Endodermal cell (in vitro differentiated cells): ENCODE measurements around the gene CRKL. TPM values are rescaled to one million over a fixed set of nuclear protein-coding genes. Genes with fewer than 3 reads are reported as not detected.
A peak's percentile ranks its signal among the peaks of the same experiment; 100 is the strongest.
"Not testable (repeated sequence)": the region's sequence is repeated elsewhere in the genome, so short reads cannot be mapped to it uniquely, and the experiment has no call there.

ENCODE experiments used
- DNase-seq: peaks from one replicate; pipeline ENCODE4 v3.0.0-alpha.2; 2017
- H3K27ac ChIP-seq: 2 replicates; pipeline ENCODE4 v1.5.1; 2013; ENCODE audit warnings: mild to moderate bottlenecking, low read depth, low read length, moderate library complexity
- H3K27me3 ChIP-seq: 2 replicates; pipeline ENCODE4 v1.6.1; 2013; ENCODE audit warnings: mild to moderate bottlenecking, low read length, moderate library complexity; ENCODE audit not compliant: insufficient read depth, control insufficient read depth, poor library complexity, severe bottlenecking
- H3K36me3 ChIP-seq: 2 replicates; pipeline ENCODE4 v1.7.0; 2013; ENCODE audit warnings: mild to moderate bottlenecking, low read length, moderate library complexity; ENCODE audit not compliant: control insufficient read depth, insufficient read depth
- H3K4me1 ChIP-seq: one replicate; pipeline ENCODE4 v1.7.0; 2013; ENCODE audit warnings: low read length; ENCODE audit not compliant: control insufficient read depth, insufficient read depth
- H3K4me3 ChIP-seq: 2 replicates; pipeline ENCODE4 v1.5.1; 2013; ENCODE audit warnings: mild to moderate bottlenecking, low read length, moderate library complexity
- H3K9ac ChIP-seq: 2 replicates; pipeline ENCODE4 v1.6.1; 2013; ENCODE audit warnings: mild to moderate bottlenecking, low read length, moderate library complexity; ENCODE audit not compliant: poor library complexity, severe bottlenecking; ENCODE audit errors: extremely low read depth
- H3K9me3 ChIP-seq: 2 replicates; pipeline ENCODE4 v1.6.1; 2013; ENCODE audit warnings: mild to moderate bottlenecking, low read length, moderate library complexity; ENCODE audit not compliant: control insufficient read depth
- H3K27ac Mint-ChIP-seq: 2 replicates; pipeline ENCODE4 v1.8.0; 2020; ENCODE audit warnings: mixed read lengths
- H3K27me3 Mint-ChIP-seq: 2 replicates; pipeline ENCODE4 v1.8.0; 2021; ENCODE audit warnings: mild to moderate bottlenecking, mixed read lengths; ENCODE audit not compliant: insufficient read depth
- H3K36me3 Mint-ChIP-seq: 2 replicates; pipeline ENCODE4 v1.8.0; 2020; ENCODE audit warnings: low read depth, mixed read lengths
- H3K4me1 Mint-ChIP-seq: 2 replicates; pipeline ENCODE4 v1.8.0; 2020; ENCODE audit warnings: mixed read lengths
- H3K4me3 Mint-ChIP-seq: 2 replicates; pipeline ENCODE4 v1.8.0; 2020; ENCODE audit warnings: mild to moderate bottlenecking, moderate library complexity, mixed read lengths
- H3K9me3 Mint-ChIP-seq: 2 replicates; pipeline ENCODE4 v1.8.0; 2020; ENCODE audit warnings: mild to moderate bottlenecking, mixed read lengths
- WGBS, 2 experiments: methylation state at CpG; one replicate each; pipeline versions ENCODE4 v1.1.5 to v1.1.7; 2013; ENCODE audit warnings: missing lambda C conversion rate in 2 of 2, mixed read lengths in 1 of 2; ENCODE audit not compliant: insufficient coverage in 1 of 2, insufficient read length in 1 of 2; 5-methylcytosine and 5-hydroxymethylcytosine counted together
- total RNA-seq, 2 donors: library from RNA; stranded (reverse); fragmentation: NEBNext Ultra II Directional in 1 of 2; extraction: Animal tissue kit (Norgen Biotek cat#: 25700) in 1 of 2; gene quantifications; 2 replicates in 1 of 2; 3 replicates in 1 of 2; pipeline ENCODE4 v1.2.1, GENCODE V29; 2021
- TF ChIP-seq, protein P1 (sequence below): fragments of 200-600 bp; sonication (generic); conservative IDR thresholded peaks from 2 replicates; pipeline ENCODE4 v1.5.0; 2021; ENCODE audit warnings: antibody characterized with exemption, mild to moderate bottlenecking

CRKL gene
- total RNA-seq, 2 donors from 2014 or later = 89.5 to 104 TPM

DNA sequence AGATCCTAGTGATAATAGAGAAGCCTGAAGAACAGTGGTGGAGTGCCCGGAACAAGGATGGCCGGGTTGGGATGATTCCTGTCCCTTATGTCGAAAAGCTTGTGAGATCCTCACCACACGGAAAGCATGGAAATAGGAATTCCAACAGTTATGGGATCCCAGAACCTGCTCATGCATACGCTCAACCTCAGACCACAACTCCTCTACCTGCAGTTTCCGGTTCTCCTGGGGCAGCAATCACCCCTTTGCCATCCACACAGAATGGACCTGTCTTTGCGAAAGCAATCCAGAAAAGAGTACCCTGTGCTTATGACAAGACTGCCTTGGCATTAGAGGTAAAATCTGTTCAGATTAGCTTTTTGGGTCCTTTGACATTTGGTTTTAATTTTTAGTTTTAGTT, 16.7 kb downstream of the CRKL start:
- H3K4me1 ChIP-seq = no peaks in the 10 kb centered on the region
- H3K4me1 Mint-ChIP-seq = peaks cover 14% of the 10 kb centered on the region
- no peaks in the 10 kb centered on the region for H3K9me3 Mint-ChIP-seq
- H3K27me3 Mint-ChIP-seq = no peaks in the 10 kb centered on the region
- no peaks in the 10 kb centered on the region for H3K27me3 ChIP-seq
- peak; percentile 7 for DNase-seq
- no peak overlapping the region for H3K9ac ChIP-seq
- peaks cover 62% of the 10 kb centered on the region for H3K36me3 Mint-ChIP-seq
- no peak overlapping the region for H3K27ac ChIP-seq
- no peaks in the 10 kb centered on the region for H3K9me3 ChIP-seq
- TF ChIP-seq, protein P1, sequence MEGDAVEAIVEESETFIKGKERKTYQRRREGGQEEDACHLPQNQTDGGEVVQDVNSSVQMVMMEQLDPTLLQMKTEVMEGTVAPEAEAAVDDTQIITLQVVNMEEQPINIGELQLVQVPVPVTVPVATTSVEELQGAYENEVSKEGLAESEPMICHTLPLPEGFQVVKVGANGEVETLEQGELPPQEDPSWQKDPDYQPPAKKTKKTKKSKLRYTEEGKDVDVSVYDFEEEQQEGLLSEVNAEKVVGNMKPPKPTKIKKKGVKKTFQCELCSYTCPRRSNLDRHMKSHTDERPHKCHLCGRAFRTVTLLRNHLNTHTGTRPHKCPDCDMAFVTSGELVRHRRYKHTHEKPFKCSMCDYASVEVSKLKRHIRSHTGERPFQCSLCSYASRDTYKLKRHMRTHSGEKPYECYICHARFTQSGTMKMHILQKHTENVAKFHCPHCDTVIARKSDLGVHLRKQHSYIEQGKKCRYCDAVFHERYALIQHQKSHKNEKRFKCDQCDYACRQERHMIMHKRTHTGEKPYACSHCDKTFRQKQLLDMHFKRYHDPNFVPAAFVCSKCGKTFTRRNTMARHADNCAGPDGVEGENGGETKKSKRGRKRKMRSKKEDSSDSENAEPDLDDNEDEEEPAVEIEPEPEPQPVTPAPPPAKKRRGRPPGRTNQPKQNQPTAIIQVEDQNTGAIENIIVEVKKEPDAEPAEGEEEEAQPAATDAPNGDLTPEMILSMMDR = no peak
- no peak overlapping the region for H3K27ac Mint-ChIP-seq
- no peak overlapping the region for H3K4me3 ChIP-seq
- H3K36me3 ChIP-seq = peaks cover 68% of the 10 kb centered on the region
- no peak overlapping the region for H3K4me3 Mint-ChIP-seq
- 97 to 100% methylated on average over 5 to 7 of the region's 7 CpGs for WGBS, 2 experiments

- not testable (repeated sequence) for DNase-seq
- peaks cover 14% of the 10 kb centered on the region for H3K4me1 Mint-ChIP-seq
- peaks cover 61% of the 10 kb centered on the region for H3K36me3 Mint-ChIP-seq
Observed at GRCh38 chr22:20935049-20935448, 17.8 kb downstream of the CRKL start.

GRCh38 chr22:20935780-20936539, 18.8 kb downstream of the CRKL start:
- not testable (repeated sequence) for H3K4me3 ChIP-seq, H3K9ac ChIP-seq, H3K9me3 ChIP-seq, H3K27me3 ChIP-seq, H3K9me3 Mint-ChIP-seq, H3K27me3 Mint-ChIP-seq, H3K4me3 Mint-ChIP-seq, H3K4me1 ChIP-seq, H3K27ac ChIP-seq, DNase-seq
- Mint-ChIP-seq H3K4me1 (peaks cover 14% of the 10 kb centered on the region), H3K36me3 (peaks cover 56% of the 10 kb centered on the region), H3K27ac (peak overlapping the region; percentile 55)
- WGBS, 2 experiments = 95 to 96% methylated on average over 7 to 11 of the region's 11 CpGs
- peaks cover 62% of the 10 kb centered on the region for H3K36me3 ChIP-seq

More at GRCh38 chr22:20935049-20935448, 17.8 kb downstream of the CRKL start:
- not testable (repeated sequence) for H3K4me3 ChIP-seq, H3K4me1 ChIP-seq, H3K9me3 ChIP-seq, H3K27me3 Mint-ChIP-seq, H3K9me3 Mint-ChIP-seq, H3K27ac ChIP-seq, H3K9ac ChIP-seq, H3K27me3 ChIP-seq, H3K27ac Mint-ChIP-seq, H3K4me3 Mint-ChIP-seq
- 95 to 100% methylated on average over 5 to 9 of the region's 9 CpGs for WGBS, 2 experiments
- peaks cover 64% of the 10 kb centered on the region for H3K36me3 ChIP-seq

GRCh38 chr22:20937031-20937793, 20.0 kb downstream of the CRKL start:
- H3K27ac ChIP-seq = no peak overlapping the region

More at GRCh38 chr22:20937031-20937793, 20.0 kb downstream of the CRKL start:
- H3K9me3 Mint-ChIP-seq = no peaks in the 10 kb centered on the region
- Histone ChIP-seq H3K4me3 (peak overlapping the region; percentile 14), H3K9ac (no peak overlapping the region), H3K4me1 (no peaks in the 10 kb centered on the region), H3K36me3 (peaks cover 64% of the 10 kb centered on the region), H3K9me3 (no peaks in the 10 kb centered on the region), H3K27me3 (no peaks in the 10 kb centered on the region)
- DNase-seq = no peak
- peaks cover 53% of the 10 kb centered on the region for H3K36me3 Mint-ChIP-seq
- TF ChIP-seq, protein P1 = no peak
- WGBS, 2 experiments = 82 to 87% methylated on average over 6 to 12 of the region's 12 CpGs
- peak overlapping the region; percentile 30 for H3K27ac Mint-ChIP-seq
- peak overlapping the region; percentile 13 for H3K4me3 Mint-ChIP-seq
- peaks cover 14% of the 10 kb centered on the region for H3K4me1 Mint-ChIP-seq
- no peaks in the 10 kb centered on the region for H3K27me3 Mint-ChIP-seq
